Activated CD8-positive, alpha-beta T cell treated with anti-CD3 and anti-CD28 coated beads, Interleukin-2, amount 10 ng/mL, durations not matched to agents 7 days and 5 days (primary cell): ENCODE data around the gene DDX39A. TPM values are rescaled to one million over a fixed set of nuclear protein-coding genes. Genes with fewer than 3 reads are reported as not detected.
A peak's percentile ranks its signal among the peaks of the same experiment; 100 is the strongest.
"Not testable (repeated sequence)": the region's sequence is repeated elsewhere in the genome, so short reads cannot be mapped to it uniquely, and the experiment has no call there.

ENCODE experiments used
- ATAC-seq: fragments of 150-1000 bp; cut with Tn5 transposase; one replicate; pipeline ENCODE4 v1.10.0; 2021; ENCODE audit warnings: moderate library complexity
- CTCF ChIA-PET: fragments of 350-600 bp; sonication (Branson Sonifier 250); formaldehyde crosslinking; loops from one replicate; lab custom pipeline; 2021; ENCODE audit warnings: antibody characterized with exemption; lab: Charles Lee
- POLR2A ChIA-PET: fragments of 350-600 bp; sonication (Branson Sonifier 250); formaldehyde crosslinking; loops from one replicate; lab custom pipeline; 2021; ENCODE audit warnings: antibody characterized with exemption; lab: Charles Lee
- DNase-seq: peaks from one replicate; pipeline ENCODE4 v3.0.0-alpha.2; 2020
- H3K27ac Mint-ChIP-seq: one replicate; pipeline ENCODE4 v1.8.0; 2021; ENCODE audit warnings: mild to moderate bottlenecking, mixed read lengths
- H3K27me3 Mint-ChIP-seq: one replicate; pipeline ENCODE4 v1.8.0; 2021; ENCODE audit warnings: low read depth, mixed read lengths
- H3K36me3 Mint-ChIP-seq: one replicate; pipeline ENCODE4 v1.8.0; 2021; ENCODE audit warnings: low read depth, mixed read lengths
- H3K4me1 Mint-ChIP-seq: one replicate; pipeline ENCODE4 v1.8.0; 2021; ENCODE audit warnings: low read depth, mixed read lengths
- H3K4me3 Mint-ChIP-seq: one replicate; pipeline ENCODE4 v1.8.0; 2021; ENCODE audit warnings: mild to moderate bottlenecking, mixed read lengths
- H3K9me3 Mint-ChIP-seq: one replicate; pipeline ENCODE4 v1.8.0; 2022; ENCODE audit warnings: mixed read lengths; ENCODE audit not compliant: insufficient read depth
- total RNA-seq, 2 experiments: library from RNA; stranded (reverse); gene quantifications; one replicate each; pipeline ENCODE4 v1.2.3, GENCODE V29; 2021

The DDX39A gene
- total RNA-seq, 2 experiments from 2014 or later = 309 to 313 TPM

GRCh38 chr19:14370169-14370939, 48.8 kb downstream of the DDX39A start:
- ATAC-seq = peak; percentile 24
- Mint-ChIP-seq H3K9me3 (no peaks in the 10 kb centered on the region), H3K36me3 (peaks cover 2% of the 10 kb centered on the region), H3K4me1 (peaks cover 77% of the 10 kb centered on the region), H3K27ac (peak overlapping the region; percentile 99), H3K27me3 (no peaks in the 10 kb centered on the region), H3K4me3 (peak overlapping the region; percentile 79)
- ChIA-PET CTCF (interaction anchor here (0.8 to 2.8 kb wide), 6 partner anchors 8 to 234 kb away, joined by 3 to 23 read pairs (median 5); partner anchors contain the start of genes ADGRE5 and ASF1B), POLR2A (interaction anchor here (0.5 to 18.3 kb wide), 4 partner anchors 10 to 1200 kb away, joined by 3 to 415 read pairs (median 8); partner anchors contain the start of gene ADGRE5)
- peak; percentile 73 for DNase-seq

GRCh38 chr19:14369399-14370168, 49.6 kb downstream of the DDX39A start:
- no peaks in the 10 kb centered on the region for H3K9me3 Mint-ChIP-seq
- CTCF ChIA-PET = interaction anchor here (1.1 to 2.8 kb wide), 4 partner anchors 8 to 21 kb away, joined by 4 to 23 read pairs (median 7); partner anchors contain the start of gene ADGRE5
- H3K27ac Mint-ChIP-seq = peak overlapping the region; percentile 99
- H3K36me3 Mint-ChIP-seq = peaks cover 2% of the 10 kb centered on the region
- no peaks in the 10 kb centered on the region for H3K27me3 Mint-ChIP-seq
- peak; percentile 44 for ATAC-seq
- DNase-seq = peak; percentile 86
- H3K4me1 Mint-ChIP-seq = peaks cover 75% of the 10 kb centered on the region
- POLR2A ChIA-PET = interaction anchor here (2.6 to 18.3 kb wide), 2 partner anchors 12 to 14 kb away, joined by 13 to 415 read pairs; partner anchors contain the start of gene ADGRE5
- peak overlapping the region; percentile 79 for H3K4me3 Mint-ChIP-seq

DNA sequence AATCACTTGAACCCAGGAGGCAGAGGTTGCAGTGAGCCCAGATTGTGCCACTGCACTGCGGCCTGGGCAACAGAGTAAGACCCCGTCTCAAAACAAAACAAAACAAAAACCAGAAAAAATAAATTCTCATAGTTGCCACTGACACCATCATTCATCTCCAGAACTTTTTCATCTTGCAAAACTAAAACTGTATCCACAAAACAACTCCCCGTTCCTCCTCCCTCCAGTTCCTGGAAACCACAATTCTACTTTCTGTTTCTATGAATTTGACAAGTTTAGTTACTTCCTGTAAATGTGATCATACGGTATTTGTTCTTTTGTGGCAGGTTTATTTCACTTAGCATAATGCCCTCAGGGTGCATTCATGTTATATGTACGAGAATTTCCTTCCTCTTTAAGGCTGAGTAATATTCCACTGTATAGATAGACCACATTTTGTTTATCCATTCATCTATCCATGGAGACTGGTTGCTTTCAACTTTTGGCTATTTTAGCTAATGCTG, 51.1 kb downstream of the DDX39A start:
- ATAC-seq = peak; percentile 45
- DNase-seq = peak; percentile 63
- Mint-ChIP-seq H3K27ac (peak overlapping the region; percentile 86), H3K4me3 (peak overlapping the region; percentile 41), H3K27me3 (no peaks in the 10 kb centered on the region), H3K36me3 (no peaks in the 10 kb centered on the region), H3K9me3 (no peaks in the 10 kb centered on the region), H3K4me1 (peaks cover 75% of the 10 kb centered on the region)
- CTCF ChIA-PET = interaction anchor here (1.1 to 7.9 kb wide), 4 partner anchors 11 to 231 kb away, joined by 3 to 135 read pairs (median 6); partner anchors contain the start of genes ADGRE5 and ASF1B
- POLR2A ChIA-PET = interaction anchor here (2.8 to 18.3 kb wide), 2 partner anchors 7 to 14 kb away, joined by 23 to 415 read pairs; partner anchors contain the start of gene ADGRE5

DNA sequence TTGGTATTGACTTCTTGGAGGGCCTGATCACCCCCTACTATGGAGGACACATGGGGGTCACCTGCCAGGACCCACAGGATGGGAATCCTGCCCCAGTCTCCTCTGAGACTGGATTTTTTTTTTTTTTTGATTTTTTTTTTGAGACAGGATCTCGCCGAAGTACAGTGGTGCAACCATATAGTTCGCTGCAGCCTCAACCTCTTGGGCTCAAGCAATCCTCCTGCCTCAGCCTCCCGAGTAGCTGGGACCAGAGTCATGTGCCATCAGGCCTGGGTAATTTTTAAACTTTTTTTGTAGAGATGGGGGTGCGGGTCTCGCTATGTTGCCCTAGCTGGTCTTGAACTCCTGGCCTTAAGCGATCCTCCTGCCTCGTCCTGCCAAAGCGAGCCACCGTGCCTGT, 52.1 kb downstream of the DDX39A start:
- no peaks in the 10 kb centered on the region for H3K27me3 Mint-ChIP-seq
- POLR2A ChIA-PET = interaction anchor here (1.2 to 18.3 kb wide), 6 partner anchors 8 to 51 kb away, joined by 4 to 415 read pairs (median 7); partner anchors contain the start of genes ADGRE5 and DDX39A
- no peaks in the 10 kb centered on the region for H3K36me3 Mint-ChIP-seq
- H3K4me3 Mint-ChIP-seq = peak overlapping the region; percentile 45
- no peak for ATAC-seq
- H3K4me1 Mint-ChIP-seq = peaks cover 76% of the 10 kb centered on the region
- CTCF ChIA-PET = interaction anchor here (1.1 to 8.0 kb wide), 7 partner anchors 10 to 230 kb away, joined by 3 to 135 read pairs (median 5); partner anchors contain the start of genes ADGRE5 and ASF1B
- no peaks in the 10 kb centered on the region for H3K9me3 Mint-ChIP-seq
- DNase-seq = no peak
- peak overlapping the region; percentile 86 for H3K27ac Mint-ChIP-seq

DNA sequence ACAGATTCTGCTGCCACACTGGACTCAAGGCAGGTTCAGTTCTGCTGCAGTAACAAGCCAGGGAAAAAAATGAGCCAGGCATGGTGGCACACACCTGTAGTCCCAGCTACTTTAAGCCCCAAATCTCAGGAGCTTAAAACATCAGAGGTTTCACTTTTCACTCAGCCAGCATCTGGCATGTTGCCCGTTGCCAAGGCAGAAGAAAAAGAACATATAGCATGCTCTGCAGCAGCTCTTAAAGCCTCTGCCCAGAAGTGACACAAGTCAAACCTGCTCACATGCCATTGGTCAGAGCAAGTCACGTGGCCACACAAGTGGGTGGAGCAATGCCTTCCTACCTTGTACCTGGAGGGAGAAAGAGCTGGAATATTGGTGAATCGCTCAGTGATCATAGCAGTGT, 52.6 kb downstream of the DDX39A start:
- CTCF ChIA-PET = interaction anchor here (0.9 to 8.0 kb wide), 8 partner anchors 9 to 230 kb away, joined by 3 to 135 read pairs (median 5); partner anchors contain the start of genes ADGRE5 and ASF1B
- no peaks in the 10 kb centered on the region for H3K36me3 Mint-ChIP-seq
- POLR2A ChIA-PET = interaction anchor here (0.6 to 18.3 kb wide), 9 partner anchors 9 to 1496 kb away, joined by 3 to 415 read pairs (median 5); partner anchors contain the start of genes ADGRE5 and DDX39A
- peak overlapping the region; percentile 45 for H3K4me3 Mint-ChIP-seq
- no peaks in the 10 kb centered on the region for H3K9me3 Mint-ChIP-seq
- H3K4me1 Mint-ChIP-seq = peaks cover 76% of the 10 kb centered on the region
- H3K27me3 Mint-ChIP-seq = no peaks in the 10 kb centered on the region
- ATAC-seq = peak; percentile 38
- peak overlapping the region; percentile 86 for H3K27ac Mint-ChIP-seq
- DNase-seq = peak; percentile 92

GRCh38 chr19:14364098-14364443, 55.1 kb downstream of the DDX39A start:
- not testable (repeated sequence) for H3K27me3 Mint-ChIP-seq, H3K9me3 Mint-ChIP-seq, DNase-seq, H3K36me3 Mint-ChIP-seq, ATAC-seq
- Mint-ChIP-seq H3K27ac (peak overlapping the region; percentile 95), H3K4me3 (peak overlapping the region; percentile 87), H3K4me1 (peaks cover 61% of the 10 kb centered on the region)
- CTCF ChIA-PET = interaction anchor here (1.2 to 8.0 kb wide), 7 partner anchors 8 to 227 kb away, joined by 4 to 135 read pairs (median 17); partner anchors contain the start of genes ADGRE5 and ASF1B
- POLR2A ChIA-PET = interaction anchor here (0.6 to 18.3 kb wide), 10 partner anchors 8 to 154 kb away, joined by 3 to 415 read pairs (median 4); partner anchors contain the start of gene ADGRE5

- ChIA-PET POLR2A (interaction anchor here (0.6 to 18.3 kb wide), 11 partner anchors 8 to 154 kb away, joined by 3 to 415 read pairs (median 4); partner anchors contain the start of gene ADGRE5), CTCF (interaction anchor here (1.2 to 8.0 kb wide), 7 partner anchors 8 to 227 kb away, joined by 4 to 135 read pairs (median 17); partner anchors contain the start of genes ADGRE5 and ASF1B)
- H3K9me3 Mint-ChIP-seq = no peaks in the 10 kb centered on the region
- peak overlapping the region; percentile 95 for H3K27ac Mint-ChIP-seq
- no peaks in the 10 kb centered on the region for H3K27me3 Mint-ChIP-seq
- H3K4me1 Mint-ChIP-seq = peaks cover 61% of the 10 kb centered on the region
- H3K36me3 Mint-ChIP-seq = no peaks in the 10 kb centered on the region
- DNase-seq = peak; percentile 69
- peak; percentile 52 for ATAC-seq
- H3K4me3 Mint-ChIP-seq = peak overlapping the region; percentile 87
Observed at GRCh38 chr19:14363183-14364097, 55.7 kb downstream of the DDX39A start.

- ATAC-seq = peak; percentile 59
- Mint-ChIP-seq H3K4me3 (peak overlapping the region; percentile 23), H3K4me1 (peaks cover 51% of the 10 kb centered on the region), H3K9me3 (no peaks in the 10 kb centered on the region), H3K36me3 (no peaks in the 10 kb centered on the region), H3K27me3 (no peaks in the 10 kb centered on the region), H3K27ac (peak overlapping the region; percentile 53)
- DNase-seq = peak; percentile 72
- ChIA-PET CTCF (interaction anchor here (0.7 to 8.0 kb wide), 15 partner anchors 9 to 219 kb away, joined by 3 to 135 read pairs (median 4); partner anchors contain the start of gene ADGRE5), POLR2A (interaction anchor here (0.6 to 18.3 kb wide), 8 partner anchors 13 to 144 kb away, joined by 3 to 415 read pairs (median 4); partner anchors contain the start of genes ADGRE5 and DDX39A)
Observed at GRCh38 chr19:14361824-14362223, 57.3 kb downstream of the DDX39A start.
